Sigmoid colon (tissue), 7 donors: ENCODE measurements around the gene FAM24A. TPM values are rescaled to one million over a fixed set of nuclear protein-coding genes. Genes with fewer than 3 reads are reported as not detected.
"Not testable (repeated sequence)": the region's sequence is repeated elsewhere in the genome, so short reads cannot be mapped to it uniquely, and the experiment has no call there.

Source experiments
- DNase-seq: peaks from one replicate; pipeline ENCODE4 v3.0.0-alpha.2; 2019
- H3K27ac ChIP-seq, 4 donors: fragments of 200-600 bp; sonication (generic); one replicate each; pipeline ENCODE4 v1.5.1; 2016 to 2019; ENCODE audit warnings: mild to moderate bottlenecking in 1 of 4
- H3K27me3 ChIP-seq, 3 donors: fragments of 200-600 bp; sonication (generic); one replicate each; pipeline ENCODE4 v1.5.1; 2019; ENCODE audit warnings: mild to moderate bottlenecking in 1 of 3
- H3K36me3 ChIP-seq, 4 donors: fragments of 200-600 bp; sonication (generic); one replicate each; pipeline ENCODE4 v1.5.1; 2016 to 2019
- H3K4me1 ChIP-seq, 4 donors: fragments of 200-600 bp; sonication (generic); one replicate each; pipeline ENCODE4 v1.5.1; 2017 to 2019
- H3K4me3 ChIP-seq, 4 donors: fragments of 200-600 bp; sonication (generic); one replicate each; pipeline ENCODE4 v1.5.1; 2017 to 2019; ENCODE audit warnings: mild to moderate bottlenecking in 2 of 4, moderate library complexity in 1 of 4
- H3K9me3 ChIP-seq, 4 donors: fragments of 200-600 bp in 3 of 4; sonication (generic) in 3 of 4; one replicate each; pipeline versions ENCODE4 v1.5.1 to v1.6.1; 2013 to 2019
- EP300 ChIP-seq, 4 donors: sonication (generic); formaldehyde crosslinking; IDR thresholded peaks; one replicate each; pipeline ENCODE4 v1.6.1; 2017; ENCODE audit warnings: antibody characterized with exemption in 4 of 4
- POLR2A ChIP-seq, 2 donors: fragments of 450-650 bp; IDR thresholded peaks; one replicate each; pipeline ENCODE4 v1.6.1; 2016; ENCODE audit warnings: antibody characterized with exemption in 2 of 2, mild to moderate bottlenecking in 2 of 2, moderate library complexity in 2 of 2
- POLR2AphosphoS5 ChIP-seq, 4 donors: sonication (generic); formaldehyde crosslinking; IDR thresholded peaks; one replicate each; pipeline ENCODE4 v1.6.1; 2017; ENCODE audit warnings: antibody characterized with exemption in 4 of 4
- WGBS, 2 donors: extraction: QIAGEN DNeasy Blood & Tissue Kit; methylation state at CpG; one replicate each; pipeline ENCODE4 v1.1.7; 2013; 5-methylcytosine and 5-hydroxymethylcytosine counted together
- intact Hi-C: fragments of 100-400 bp; cut with DNase I; formaldehyde crosslinking; loops from one replicate; pipeline ENCODE4 v1.15.1; 2023
- polyA plus RNA-seq, 3 donors: library from polyadenylated mRNA; stranded (reverse); fragments of 200-250 nt; gene quantifications; one replicate each; pipeline ENCODE4 v1.2.3, GENCODE V29; 2013
- total RNA-seq, 4 donors: library from RNA; depleted of rRNA; stranded (reverse); fragments of >200 nt; gene quantifications; one replicate each; pipeline ENCODE4 v1.1.0, GENCODE V29; 2016
- TF ChIP-seq, protein P1 (sequence below), 4 experiments: fragments of 450-650 bp in 3 of 4; fragments of 200-600 bp in 1 of 4; IDR thresholded peaks; one replicate each; pipeline ENCODE4 v1.5.1; 2016 to 2019; ENCODE audit warnings: antibody characterized with exemption in 4 of 4, mild to moderate bottlenecking in 3 of 4, moderate library complexity in 2 of 4
- donor health status: healthy with polysubstance abuse.
- donor health status: Bipolar disorder and iron deficiency.
- donor health status: healthy.

Gene FAM24A
- total and polyA plus RNA-seq, 7 donors = not detected

DNA sequence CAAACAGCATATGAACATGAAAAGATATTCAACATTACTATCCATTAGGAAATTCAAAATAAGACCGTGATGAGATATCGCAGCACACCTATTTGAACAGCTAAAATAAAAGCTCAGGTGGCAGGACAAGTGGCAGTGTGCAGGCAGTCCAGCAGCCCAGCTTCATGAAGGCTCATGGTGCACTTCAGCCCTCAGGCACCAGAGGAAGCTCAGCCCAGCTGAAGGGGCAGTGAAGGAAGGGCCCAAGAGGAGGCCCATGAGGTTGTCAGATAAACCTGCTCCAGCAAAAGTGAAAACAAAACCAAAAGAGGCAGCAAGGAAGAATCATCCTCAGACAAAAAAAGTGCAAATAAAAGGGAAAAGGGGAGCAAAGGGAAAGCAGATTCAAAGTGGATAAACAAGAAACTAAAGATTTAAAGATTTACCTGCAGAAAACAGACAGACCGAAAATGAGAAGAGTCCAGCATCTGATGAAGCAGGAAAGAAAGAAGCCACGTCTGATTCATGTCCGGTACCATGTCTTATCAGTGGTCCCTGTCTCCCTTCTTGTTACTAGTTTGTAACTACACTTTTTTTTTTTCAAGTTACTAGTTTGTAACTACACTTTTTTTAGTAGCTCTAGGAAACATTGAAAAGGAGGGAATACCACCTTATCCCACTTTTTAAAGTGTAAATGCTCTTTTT lies 16.0 kb upstream of the FAM24A start:
- Histone ChIP-seq H3K27ac (no peak overlapping the region), H3K4me1 (no peaks in the 10 kb centered on the region), H3K36me3 (no peaks in the 10 kb centered on the region), H3K9me3 (no peaks in the 10 kb centered on the region), H3K4me3 (no peak overlapping the region), H3K27me3 (no peaks in the 10 kb centered on the region)
- intact Hi-C loops = no loop called here
- no peak for DNase-seq
- TF ChIP-seq EP300 (IDR thresholded peaks at IDR 0.05) (no peak), POLR2AphosphoS5 (IDR thresholded peaks at IDR 0.05) (no peak), POLR2A (IDR thresholded peaks at IDR 0.05) (no peak)
- TF ChIP-seq, protein P1, sequence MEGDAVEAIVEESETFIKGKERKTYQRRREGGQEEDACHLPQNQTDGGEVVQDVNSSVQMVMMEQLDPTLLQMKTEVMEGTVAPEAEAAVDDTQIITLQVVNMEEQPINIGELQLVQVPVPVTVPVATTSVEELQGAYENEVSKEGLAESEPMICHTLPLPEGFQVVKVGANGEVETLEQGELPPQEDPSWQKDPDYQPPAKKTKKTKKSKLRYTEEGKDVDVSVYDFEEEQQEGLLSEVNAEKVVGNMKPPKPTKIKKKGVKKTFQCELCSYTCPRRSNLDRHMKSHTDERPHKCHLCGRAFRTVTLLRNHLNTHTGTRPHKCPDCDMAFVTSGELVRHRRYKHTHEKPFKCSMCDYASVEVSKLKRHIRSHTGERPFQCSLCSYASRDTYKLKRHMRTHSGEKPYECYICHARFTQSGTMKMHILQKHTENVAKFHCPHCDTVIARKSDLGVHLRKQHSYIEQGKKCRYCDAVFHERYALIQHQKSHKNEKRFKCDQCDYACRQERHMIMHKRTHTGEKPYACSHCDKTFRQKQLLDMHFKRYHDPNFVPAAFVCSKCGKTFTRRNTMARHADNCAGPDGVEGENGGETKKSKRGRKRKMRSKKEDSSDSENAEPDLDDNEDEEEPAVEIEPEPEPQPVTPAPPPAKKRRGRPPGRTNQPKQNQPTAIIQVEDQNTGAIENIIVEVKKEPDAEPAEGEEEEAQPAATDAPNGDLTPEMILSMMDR (IDR thresholded peaks at IDR 0.05) = no peak
- WGBS, 2 donors = 87 to 90% methylated on average over 5 of the region's 5 CpGs

DNA sequence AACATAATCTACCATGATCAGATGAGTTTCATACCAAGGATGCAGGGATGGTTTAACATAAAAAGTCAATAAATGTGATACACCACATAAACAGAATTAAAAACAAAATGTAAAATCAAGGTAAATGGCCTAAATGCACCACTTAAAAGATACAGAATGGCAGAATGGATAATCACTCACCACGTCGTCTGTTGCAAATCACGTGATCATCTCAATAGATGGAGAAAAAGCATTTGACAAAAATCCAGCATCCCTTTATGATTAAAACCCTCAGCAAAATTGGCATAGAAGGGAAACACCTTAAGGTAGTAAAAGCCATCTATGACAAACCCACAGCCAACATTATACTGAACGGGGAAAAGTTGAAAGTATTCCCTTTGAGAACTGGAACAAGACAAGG lies 6.5 kb upstream of the FAM24A start:
- H3K9me3 ChIP-seq, H3K4me3 ChIP-seq, H3K27me3 ChIP-seq, H3K36me3 ChIP-seq, DNase-seq, intact Hi-C loops, H3K4me1 ChIP-seq, H3K27ac ChIP-seq: not testable (repeated sequence)
- 76 to 80% methylated on average over 4 of the region's 4 CpGs for WGBS, 2 donors

DNA sequence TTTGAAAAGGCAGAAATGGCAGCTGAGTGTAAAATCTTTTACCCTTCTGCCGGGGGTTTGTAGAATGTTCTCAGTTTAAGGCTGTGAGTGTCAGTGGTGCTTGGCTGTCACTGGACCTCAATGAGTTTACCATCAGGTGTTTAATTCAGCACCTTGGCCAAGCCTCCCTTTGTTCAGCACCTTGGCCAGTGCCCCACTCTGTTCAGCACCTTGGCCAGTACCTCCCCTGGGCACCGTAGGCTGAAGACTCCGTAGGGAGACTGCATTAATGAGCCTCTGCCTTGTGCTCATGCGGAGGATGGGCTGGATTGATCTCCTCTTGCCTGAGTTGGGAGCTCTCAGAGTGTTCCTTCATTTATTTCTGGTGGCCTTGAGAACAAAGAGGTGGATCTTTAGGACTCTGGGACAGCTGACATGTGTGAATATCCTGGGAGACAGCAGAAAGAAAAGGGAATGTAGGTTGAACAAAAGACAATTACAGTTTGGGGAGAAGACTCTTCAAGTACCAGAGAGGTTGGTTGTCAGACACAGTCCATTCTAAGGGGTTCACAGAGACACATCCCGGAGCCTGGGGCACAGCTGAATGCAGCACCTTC lies 1.6 kb downstream of the FAM24A start:
- H3K27me3 ChIP-seq = no peaks in the 10 kb centered on the region
- TF ChIP-seq, protein P1 (IDR thresholded peaks at IDR 0.05) = no peak
- no peak for TF ChIP-seq EP300 (IDR thresholded peaks at IDR 0.05)
- no peak for TF ChIP-seq POLR2A (IDR thresholded peaks at IDR 0.05)
- H3K36me3 ChIP-seq = no peaks in the 10 kb centered on the region
- 27 to 28% methylated on average over 5 of the region's 5 CpGs for WGBS, 2 donors
- no peaks in the 10 kb centered on the region for H3K4me1 ChIP-seq
- intact Hi-C loops = no loop called here
- H3K9me3 ChIP-seq = no peaks in the 10 kb centered on the region
- DNase-seq = no peak
- H3K27ac ChIP-seq = no peak overlapping the region
- H3K4me3 ChIP-seq = no peak overlapping the region

DNA sequence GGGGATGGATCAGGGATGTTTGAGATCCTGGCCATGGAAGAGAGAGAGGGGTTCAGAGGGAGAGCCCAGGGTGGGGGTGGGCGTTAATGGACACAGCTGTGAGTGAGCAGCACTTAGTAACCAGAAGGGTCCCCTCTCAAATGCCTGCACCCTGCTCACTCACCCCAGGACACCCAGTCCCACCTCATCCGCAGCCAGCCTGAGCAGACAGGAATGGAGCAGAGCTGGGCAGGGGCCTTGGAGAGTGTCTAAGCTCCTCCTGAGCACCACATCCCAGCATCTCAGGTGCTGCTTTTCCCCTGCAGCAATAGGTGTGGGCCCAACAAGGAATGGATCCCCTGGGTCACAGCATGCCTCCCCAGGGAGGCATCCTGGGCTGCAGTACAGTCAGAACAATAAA lies 5.3 kb downstream of the FAM24A start:
- Histone ChIP-seq H3K27me3 (no peaks in the 10 kb centered on the region), H3K4me1 (no peaks in the 10 kb centered on the region), H3K36me3 (no peaks in the 10 kb centered on the region), H3K4me3 (no peak overlapping the region), H3K27ac (no peak overlapping the region), H3K9me3 (no peaks in the 10 kb centered on the region)
- TF ChIP-seq EP300 (IDR thresholded peaks at IDR 0.05) (no peak), POLR2A (IDR thresholded peaks at IDR 0.05) (no peak), POLR2AphosphoS5 (IDR thresholded peaks at IDR 0.05) (no peak)
- TF ChIP-seq, protein P1 (IDR thresholded peaks at IDR 0.05) = no peak
- no peak for DNase-seq
- intact Hi-C loops = no loop called here
- WGBS, 2 donors = 61 to 72% methylated on average over 2 of the region's 2 CpGs

DNA sequence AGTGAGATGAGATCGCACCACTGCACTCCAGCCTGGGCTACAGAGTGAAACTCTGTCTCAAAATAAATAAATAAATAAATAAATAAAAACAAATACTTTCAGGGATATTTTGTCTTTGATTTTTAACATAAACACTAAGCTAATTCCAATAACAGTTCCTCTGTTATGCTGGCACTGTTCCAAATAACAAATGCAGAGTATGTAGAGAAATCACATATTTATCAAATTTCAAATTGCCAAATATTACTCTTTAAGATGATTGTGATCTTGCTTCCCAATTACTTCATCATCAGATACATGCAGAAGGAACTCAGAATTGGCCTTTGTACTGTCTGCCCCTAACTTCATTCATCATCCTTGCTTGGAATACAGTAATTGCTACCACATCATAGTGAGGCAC lies 19.7 kb downstream of the FAM24A start:
- WGBS, 2 donors = 98 to 100% methylated on average over 1 of the region's 1 CpG
- no peak for TF ChIP-seq POLR2AphosphoS5 (IDR thresholded peaks at IDR 0.05)
- TF ChIP-seq, protein P1 (IDR thresholded peaks at IDR 0.05) = no peak
- TF ChIP-seq POLR2A (IDR thresholded peaks at IDR 0.05) = no peak
- TF ChIP-seq EP300 (IDR thresholded peaks at IDR 0.05) = no peak

More for the DNA sequence above, 19.7 kb downstream of the FAM24A start:
- Histone ChIP-seq H3K4me3 (no peak overlapping the region), H3K36me3 (peaks cover 0 to 7% (median 0%) of the 10 kb centered on the region in 4 donors), H3K27ac (no peak overlapping the region), H3K9me3 (no peaks in the 10 kb centered on the region), H3K27me3 (no peaks in the 10 kb centered on the region), H3K4me1 (no peaks in the 10 kb centered on the region)
- intact Hi-C loops = no loop called here
- DNase-seq = no peak
